PC-9 (cell line): ENCODE data around the gene P2RX6.

Source experiments
- EZH2 ChIP-seq: fragments of 200-600 bp; sonication (generic); IDR thresholded peaks from 2 replicates; pipeline ENCODE4 v1.8.0; 2017; ENCODE audit warnings: antibody characterized with exemption, low read depth
- TF ChIP-seq, protein P1 (sequence below): fragments of 200-600 bp; sonication (generic); conservative IDR thresholded peaks from 2 replicates; pipeline ENCODE4 v1.6.1; 2017; ENCODE audit warnings: mixed run types, antibody characterized with exemption, mild to moderate bottlenecking, moderate library complexity

GRCh38 chr22:21030032-21030431 is 15.1 kb downstream of the P2RX6 start:
- TF ChIP-seq EZH2 = no peak
- TF ChIP-seq, protein P1, sequence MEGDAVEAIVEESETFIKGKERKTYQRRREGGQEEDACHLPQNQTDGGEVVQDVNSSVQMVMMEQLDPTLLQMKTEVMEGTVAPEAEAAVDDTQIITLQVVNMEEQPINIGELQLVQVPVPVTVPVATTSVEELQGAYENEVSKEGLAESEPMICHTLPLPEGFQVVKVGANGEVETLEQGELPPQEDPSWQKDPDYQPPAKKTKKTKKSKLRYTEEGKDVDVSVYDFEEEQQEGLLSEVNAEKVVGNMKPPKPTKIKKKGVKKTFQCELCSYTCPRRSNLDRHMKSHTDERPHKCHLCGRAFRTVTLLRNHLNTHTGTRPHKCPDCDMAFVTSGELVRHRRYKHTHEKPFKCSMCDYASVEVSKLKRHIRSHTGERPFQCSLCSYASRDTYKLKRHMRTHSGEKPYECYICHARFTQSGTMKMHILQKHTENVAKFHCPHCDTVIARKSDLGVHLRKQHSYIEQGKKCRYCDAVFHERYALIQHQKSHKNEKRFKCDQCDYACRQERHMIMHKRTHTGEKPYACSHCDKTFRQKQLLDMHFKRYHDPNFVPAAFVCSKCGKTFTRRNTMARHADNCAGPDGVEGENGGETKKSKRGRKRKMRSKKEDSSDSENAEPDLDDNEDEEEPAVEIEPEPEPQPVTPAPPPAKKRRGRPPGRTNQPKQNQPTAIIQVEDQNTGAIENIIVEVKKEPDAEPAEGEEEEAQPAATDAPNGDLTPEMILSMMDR = no peak
